GM12865 (cell line): Measurements from ENCODE around the gene NAPB.

ENCODE experiments used
- DNase-seq: peaks from one replicate; pipeline ENCODE4 v3.0.0; 2010; ENCODE audit warnings: low read depth
- H3K4me3 ChIP-seq: 2 replicates; pipeline ENCODE4 v1.5.1; 2011; ENCODE audit warnings: mild to moderate bottlenecking, low read depth, low read length, control low read depth
- CTCF ChIP-seq: IDR thresholded peaks from 2 replicates; pipeline ENCODE4 v1.5.1; 2011; ENCODE audit warnings: low read length, control low read depth, low read depth, inconsistent platforms; ENCODE audit not compliant: insufficient read depth; ENCODE audit errors: missing control alignments

The NAPB gene

GRCh38 chr20:23337312-23337711 is 84.0 kb downstream of the NAPB start:
- no peak for DNase-seq
- no peak for TF ChIP-seq CTCF
- no peak overlapping the region for H3K4me3 ChIP-seq

GRCh38 chr20:23336476-23336875 is 84.8 kb downstream of the NAPB start:
- no peak overlapping the region for H3K4me3 ChIP-seq
- TF ChIP-seq CTCF = no peak
- no peak for DNase-seq

- no peak for DNase-seq
- H3K4me3 ChIP-seq = no peak overlapping the region
- no peak for TF ChIP-seq CTCF
Observed at GRCh38 chr20:23335521-23335920, 85.8 kb downstream of the NAPB start.

GRCh38 chr20:23334111-23334510 is 87.2 kb downstream of the NAPB start:
- no peak overlapping the region for H3K4me3 ChIP-seq
- peak; percentile 45 for DNase-seq
- TF ChIP-seq CTCF = no peak

GRCh38 chr20:23332467-23332866 is 88.8 kb downstream of the NAPB start:
- no peak for TF ChIP-seq CTCF

GRCh38 chr20:23331450-23332350 is 89.6 kb downstream of the NAPB start:
- peak; percentile 37 for DNase-seq
- H3K4me3 ChIP-seq = no peak overlapping the region
- TF ChIP-seq CTCF = no peak

More at GRCh38 chr20:23332467-23332866, 88.8 kb downstream of the NAPB start:
- no peak for DNase-seq
- no peak overlapping the region for H3K4me3 ChIP-seq
